MM.1S (cell line): ENCODE results near the gene POLR3B.

Source experiments
- CTCF ChIP-seq: fragments of 300-600 bp; sonication (generic); IDR thresholded peaks from 2 replicates; pipeline ENCODE4 v1.5.1; 2016; ENCODE audit warnings: antibody characterized with exemption, low read length, mixed read lengths
- EZH2 ChIP-seq: fragments of 300-600 bp; sonication (generic); optimal IDR thresholded peaks from 2 replicates; pipeline ENCODE3; 2017; ENCODE audit warnings: low read depth, mild to moderate bottlenecking, antibody characterized with exemption, low read length, mixed read lengths

- TF ChIP-seq CTCF (no peak), EZH2 (no peak)
These were observed 28.1 kb upstream of the POLR3B start for GRCh38 chr12:106329231-106329982.
